HK-2 (cell line): ENCODE results near the gene CCDC85B.
A peak's percentile ranks its signal among the peaks of the same experiment; 100 is the strongest.
"Not testable (repeated sequence)": the region's sequence is repeated elsewhere in the genome, so short reads cannot be mapped to it uniquely, and the experiment has no call there.

ENCODE experiments used
- DNase-seq: peaks from one replicate; pipeline ENCODE4 v3.0.0-alpha.2; 2018; ENCODE audit not compliant: unreplicated experiment

The CCDC85B gene

GRCh38 chr11:65887723-65888162 is 2.7 kb upstream of the CCDC85B start:
- DNase-seq: no peak

DNA sequence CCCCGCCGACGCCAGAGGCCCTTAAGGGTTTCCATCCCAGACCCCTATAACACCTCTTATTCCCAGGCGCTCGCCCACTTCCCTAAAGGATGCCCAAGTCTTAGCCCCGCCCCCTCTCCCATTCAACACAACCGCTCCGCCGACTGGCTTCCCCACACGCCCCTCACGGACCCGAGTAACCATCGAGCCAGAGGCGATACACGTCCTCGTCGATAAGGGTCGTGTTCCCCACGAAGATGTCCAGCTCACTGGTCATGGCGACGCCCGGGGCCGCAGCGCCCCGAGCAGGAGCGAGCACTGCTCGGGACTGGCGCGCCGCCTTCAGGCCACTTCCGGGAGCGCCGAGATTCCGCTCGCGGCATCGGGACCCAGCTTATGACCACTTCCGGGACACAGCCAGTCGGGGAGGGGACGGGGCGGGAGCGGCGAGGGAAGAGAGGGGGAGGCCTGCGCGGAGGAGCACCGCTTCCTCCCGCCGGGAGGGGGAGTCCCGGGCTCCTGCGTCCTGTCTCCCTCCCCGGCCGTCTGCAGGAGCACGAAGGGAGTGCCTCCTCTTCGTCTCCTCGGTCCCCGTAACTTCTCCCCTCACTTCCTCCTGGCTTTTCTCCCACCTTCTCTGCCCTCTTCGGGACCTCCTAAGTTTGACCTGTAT is 2.2 kb upstream of the CCDC85B start, which contains the start of gene FIBP:
FIBP (minus strand) TSS at position 309 of the 652 bp plus-strand sequence; CDS start at position 256, 53 bp downstream.
- peak; percentile 93 for DNase-seq

DNA sequence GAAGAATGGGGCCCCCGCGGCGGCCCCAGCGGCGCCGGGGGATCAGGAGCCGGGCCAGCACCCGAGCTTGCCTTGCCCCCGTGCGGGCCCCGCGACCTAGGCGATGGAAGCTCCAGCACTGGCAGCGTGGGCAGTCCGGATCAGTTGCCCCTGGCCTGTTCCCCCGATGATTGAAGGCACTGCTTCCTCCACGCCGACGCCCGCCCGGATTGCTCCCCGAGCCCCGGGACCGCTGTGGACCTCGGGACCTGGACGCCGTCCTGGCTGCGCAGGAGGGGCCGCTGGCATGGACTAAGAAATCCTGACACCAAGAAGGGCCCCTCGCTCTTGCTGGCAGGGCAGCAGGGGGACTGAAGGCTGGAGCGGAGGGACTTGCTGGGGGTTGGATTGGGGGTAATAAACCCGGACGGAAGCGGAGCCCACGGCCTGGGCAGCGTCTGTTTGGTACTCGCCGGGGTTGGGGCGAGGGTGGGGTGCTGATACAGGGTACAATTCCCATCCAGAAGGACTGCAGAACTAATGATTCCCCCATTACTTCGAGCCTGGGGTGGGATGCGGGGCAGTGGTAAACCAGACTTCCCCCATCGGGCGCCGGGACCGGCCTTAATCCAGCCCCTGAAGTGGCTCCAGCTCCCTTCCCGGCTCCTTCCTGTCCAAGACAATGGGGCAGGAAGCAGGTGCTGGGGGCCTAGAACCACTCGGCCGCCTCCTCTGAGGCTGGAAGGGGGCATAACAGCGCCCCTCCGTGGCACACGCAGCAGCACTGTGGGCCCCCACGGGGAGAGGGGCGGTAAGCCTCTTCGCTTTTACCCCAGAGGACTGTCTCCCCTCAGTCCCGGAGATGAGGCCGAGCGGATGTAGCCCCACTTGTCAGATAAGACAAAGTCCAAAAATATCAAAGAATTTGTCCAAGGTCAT is 1.0 kb downstream of the CCDC85B start:
- DNase-seq: peak; percentile 77

- not testable (repeated sequence) for DNase-seq
Observed at GRCh38 chr11:65892137-65892540, 1.7 kb downstream of the CCDC85B start.

DNA sequence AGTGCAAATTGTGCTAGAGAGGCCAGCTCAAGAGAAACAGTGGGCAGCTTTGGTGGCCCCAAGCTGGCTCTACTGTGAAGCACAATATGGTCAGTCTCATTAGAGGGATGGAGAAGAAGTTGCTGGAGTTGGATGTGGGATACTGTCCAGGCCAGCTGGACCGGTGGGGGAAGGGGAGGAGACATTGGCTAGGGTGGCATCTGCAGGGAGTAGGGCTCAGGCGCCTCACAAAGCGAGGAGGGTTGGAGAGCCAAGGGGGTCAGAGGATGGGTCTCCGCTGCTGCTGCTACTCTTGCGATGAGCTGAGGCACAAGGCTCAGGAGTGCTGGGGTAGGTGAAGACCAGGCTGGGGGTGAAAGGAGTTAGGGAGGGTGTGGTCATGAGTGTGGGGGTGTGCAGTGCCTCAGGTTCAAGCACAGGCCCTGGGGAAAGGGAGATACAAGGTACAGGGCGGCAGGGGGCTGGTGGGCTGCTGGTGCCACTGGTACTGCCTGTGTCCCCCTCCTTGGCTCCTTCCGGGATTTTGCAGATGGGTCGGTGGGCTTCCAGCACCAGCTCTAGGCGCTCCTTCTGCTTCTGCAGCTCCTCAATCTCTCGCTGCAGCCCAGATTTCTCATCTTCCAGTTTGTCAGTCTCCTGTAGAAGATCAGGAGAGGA is 2.3 kb downstream of the CCDC85B start:
- no peak for DNase-seq

GRCh38 chr11:65894034-65894591 is 3.6 kb downstream of the CCDC85B start:
- no peak for DNase-seq

- DNase-seq: no peak
Observed at GRCh38 chr11:65895482-65895981, 5.1 kb downstream of the CCDC85B start.

- no peak for DNase-seq
Observed at GRCh38 chr11:65896034-65896999, 5.8 kb downstream of the CCDC85B start.

DNA sequence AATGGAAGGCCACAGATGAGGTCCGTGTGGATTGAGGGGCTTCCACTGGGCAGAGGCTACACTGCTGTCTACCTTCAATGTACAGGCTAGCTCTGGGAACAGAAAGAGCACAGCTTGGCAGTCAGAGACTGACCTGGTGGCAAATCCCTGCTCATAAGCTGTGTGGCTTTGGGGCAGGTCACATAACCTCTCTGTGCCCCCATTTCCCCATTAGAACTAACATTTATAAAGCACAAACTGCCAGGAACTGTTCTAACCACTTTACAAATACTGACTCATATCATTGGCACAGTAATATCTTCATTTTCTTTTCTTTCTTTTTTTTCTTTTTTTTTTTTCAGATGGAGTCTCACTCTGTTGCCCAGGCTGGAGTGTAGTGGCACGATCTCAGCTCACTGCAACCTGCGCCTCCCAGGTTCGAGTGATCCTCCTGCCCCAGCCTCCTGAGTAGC is 6.6 kb downstream of the CCDC85B start:
- no peak for DNase-seq

GRCh38 chr11:65898656-65899355 is 8.3 kb downstream of the CCDC85B start:
- no peak for DNase-seq

GRCh38 chr11:65899356-65900124 is 9.1 kb downstream of the CCDC85B start:
- DNase-seq: peak; percentile 81

DNA sequence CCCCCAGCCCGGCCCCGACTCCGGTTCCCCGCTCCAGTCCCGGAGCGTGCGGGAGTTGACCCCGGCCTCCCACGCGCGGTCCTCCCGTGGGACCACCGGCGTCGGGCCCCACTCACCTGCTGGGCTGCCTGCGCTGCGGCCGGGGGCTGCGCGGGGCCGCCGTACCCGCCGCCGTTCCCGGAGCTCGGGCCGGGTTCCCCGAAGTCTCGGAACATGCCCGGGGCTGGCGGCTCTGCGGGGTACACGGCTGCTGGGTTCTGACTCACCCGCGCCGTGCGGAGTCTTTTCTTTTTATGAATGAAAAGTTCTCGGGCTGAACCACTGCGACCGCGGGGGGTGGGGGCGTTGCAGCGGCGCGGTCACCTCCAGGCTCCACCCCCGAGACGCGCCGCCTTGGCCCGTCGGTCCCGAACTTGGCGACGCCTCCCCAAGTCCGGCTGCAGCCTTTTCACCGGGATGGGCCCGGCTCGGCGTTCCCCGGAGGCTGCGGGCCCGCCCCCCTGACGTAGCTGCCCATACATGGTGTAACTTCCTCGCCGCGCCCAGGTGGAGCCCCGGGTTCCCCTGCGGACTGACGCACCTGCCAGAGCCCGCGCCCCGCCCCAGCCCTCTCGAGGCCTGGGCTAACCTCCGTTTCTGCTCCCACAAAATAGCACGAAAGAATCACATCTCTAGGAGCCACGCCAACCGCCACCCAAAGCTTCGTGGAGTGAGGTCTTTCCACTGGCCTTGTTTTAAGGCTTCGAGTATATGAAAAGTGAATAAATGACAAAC is 9.8 kb downstream of the CCDC85B start, which contains the start of gene FOSL1:
FOSL1 (minus strand) TSS at position 264 of the 774 bp plus-strand sequence; CDS start at position 215, 49 bp downstream.
- DNase-seq: peak; percentile 92

DNA sequence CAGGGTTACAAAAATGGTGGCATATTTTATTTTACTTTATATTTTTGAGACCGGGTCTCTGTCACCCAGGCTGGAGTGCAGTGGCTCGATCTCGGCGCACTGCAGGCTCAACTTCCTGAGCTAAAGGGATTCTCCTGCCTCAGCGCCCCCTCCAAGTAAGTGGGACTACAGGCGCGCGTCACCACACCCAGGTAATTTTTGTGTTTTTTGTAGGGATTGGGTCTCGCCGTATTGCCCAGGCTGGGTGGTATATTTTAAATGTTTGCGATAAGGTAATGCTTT is 10.4 kb downstream of the CCDC85B start:
- DNase-seq: no peak

- DNase-seq: peak; percentile 80
Observed at GRCh38 chr11:65903068-65903481, 12.6 kb downstream of the CCDC85B start.

DNA sequence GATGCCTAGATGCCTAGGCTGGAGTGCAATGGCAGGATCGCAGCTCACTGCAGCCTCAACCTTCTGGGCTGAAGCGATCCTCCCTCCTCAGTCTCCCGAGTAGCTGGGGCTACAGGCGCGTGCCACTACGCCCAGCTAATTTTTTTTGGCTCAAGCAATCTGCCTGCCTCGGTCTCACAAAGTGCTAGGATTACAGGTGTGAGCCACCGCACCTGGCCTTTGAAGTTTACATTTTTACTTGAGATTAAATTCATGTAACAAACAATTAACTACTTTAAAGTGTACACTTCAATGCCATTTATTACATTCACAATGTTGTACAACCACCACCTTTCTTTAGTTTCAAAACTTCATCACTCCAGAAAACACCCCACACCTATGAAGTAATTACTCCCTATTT is 13.2 kb downstream of the CCDC85B start:
- DNase-seq: no peak

- DNase-seq: no peak
Observed at GRCh38 chr11:65906602-65907001, 16.1 kb downstream of the CCDC85B start.

DNA sequence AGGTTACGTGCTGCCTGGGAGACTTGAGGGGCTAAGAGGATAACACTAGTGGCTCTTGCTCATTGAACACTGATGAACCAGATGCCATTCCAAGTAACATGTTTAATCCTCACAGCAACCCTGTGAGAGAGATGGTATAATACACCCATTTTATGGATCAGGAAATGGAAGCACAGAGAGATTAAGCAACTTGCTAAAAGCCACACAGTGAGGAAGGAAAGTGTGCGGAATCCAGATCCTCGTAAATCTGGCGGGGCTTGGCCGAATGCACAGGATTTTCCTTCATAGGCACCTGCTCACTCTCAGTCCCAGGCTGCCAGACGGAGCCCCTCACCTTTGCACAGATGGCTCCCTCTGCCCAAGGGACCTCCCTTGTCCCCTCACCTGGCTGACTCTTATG is 17.4 kb downstream of the CCDC85B start:
- no peak for DNase-seq
